Osteoblast (primary cell): ENCODE results near the gene CMTM1. TPM values are rescaled to one million over a fixed set of nuclear protein-coding genes. Genes with fewer than 3 reads are reported as not detected.

Experiments
- DNase-seq: peaks from one replicate; pipeline ENCODE4 v3.0.0; 2011; ENCODE audit warnings: low spot score, mixed read lengths; ENCODE audit not compliant: insufficient read length; ENCODE audit errors: missing footprints
- H2AFZ ChIP-seq: 2 replicates; pipeline ENCODE4 v1.6.0; 2011; ENCODE audit warnings: mild to moderate bottlenecking, low read length
- H3K27ac ChIP-seq: 2 replicates; pipeline ENCODE4 v1.5.1; 2011; ENCODE audit warnings: mild to moderate bottlenecking, low read depth, low read length, moderate library complexity
- H3K27me3 ChIP-seq: 2 replicates; pipeline ENCODE4 v1.6.0; 2012; ENCODE audit warnings: mild to moderate bottlenecking, control low read depth, inconsistent platforms, low read length, moderate library complexity; ENCODE audit not compliant: insufficient read depth
- H3K36me3 ChIP-seq: 2 replicates; pipeline ENCODE4 v1.5.1; 2011; ENCODE audit warnings: mild to moderate bottlenecking, low read length, control low read depth, moderate library complexity; ENCODE audit not compliant: insufficient read depth
- H3K4me1 ChIP-seq: 2 replicates; pipeline ENCODE4 v1.5.1; 2011; ENCODE audit warnings: mild to moderate bottlenecking, low read length, control low read depth, moderate library complexity; ENCODE audit not compliant: insufficient read depth
- H3K4me2 ChIP-seq: 2 replicates; pipeline ENCODE4 v1.6.0; 2011; ENCODE audit warnings: mild to moderate bottlenecking, low read length; ENCODE audit not compliant: insufficient read depth
- H3K4me3 ChIP-seq: fragments of 200-600 bp; sonication (generic); 3 replicates; pipeline ENCODE4 v1.5.1; 2012; ENCODE audit warnings: mild to moderate bottlenecking, low read length, inconsistent platforms; ENCODE audit not compliant: insufficient read depth
- H3K79me2 ChIP-seq: 2 replicates; pipeline ENCODE4 v1.6.0; 2012; ENCODE audit warnings: mild to moderate bottlenecking, low read length, control low read depth, inconsistent platforms; ENCODE audit not compliant: insufficient read depth
- H3K9me3 ChIP-seq: 2 replicates; pipeline ENCODE4 v1.5.1; 2011; ENCODE audit warnings: low read depth, low read length, control low read depth
- H4K20me1 ChIP-seq: 2 replicates; pipeline ENCODE4 v1.6.0; 2012; ENCODE audit warnings: mild to moderate bottlenecking, low read length, control low read depth; ENCODE audit not compliant: insufficient read depth
- total RNA-seq: library from RNA; depleted of rRNA; stranded (reverse); fragments of >200 nt; gene quantifications from 2 replicates; pipeline ENCODE4 v1.2.3, GENCODE V29; 2012
- TF ChIP-seq, protein P1 (sequence below): IDR thresholded peaks from 2 replicates; pipeline ENCODE4 v1.5.1; 2011; ENCODE audit warnings: mild to moderate bottlenecking, low read depth, low read length, moderate library complexity; ENCODE audit errors: extremely low read depth

Gene CMTM1
- total RNA-seq, 1 donor = 4.0 TPM

- TF ChIP-seq, protein P1, sequence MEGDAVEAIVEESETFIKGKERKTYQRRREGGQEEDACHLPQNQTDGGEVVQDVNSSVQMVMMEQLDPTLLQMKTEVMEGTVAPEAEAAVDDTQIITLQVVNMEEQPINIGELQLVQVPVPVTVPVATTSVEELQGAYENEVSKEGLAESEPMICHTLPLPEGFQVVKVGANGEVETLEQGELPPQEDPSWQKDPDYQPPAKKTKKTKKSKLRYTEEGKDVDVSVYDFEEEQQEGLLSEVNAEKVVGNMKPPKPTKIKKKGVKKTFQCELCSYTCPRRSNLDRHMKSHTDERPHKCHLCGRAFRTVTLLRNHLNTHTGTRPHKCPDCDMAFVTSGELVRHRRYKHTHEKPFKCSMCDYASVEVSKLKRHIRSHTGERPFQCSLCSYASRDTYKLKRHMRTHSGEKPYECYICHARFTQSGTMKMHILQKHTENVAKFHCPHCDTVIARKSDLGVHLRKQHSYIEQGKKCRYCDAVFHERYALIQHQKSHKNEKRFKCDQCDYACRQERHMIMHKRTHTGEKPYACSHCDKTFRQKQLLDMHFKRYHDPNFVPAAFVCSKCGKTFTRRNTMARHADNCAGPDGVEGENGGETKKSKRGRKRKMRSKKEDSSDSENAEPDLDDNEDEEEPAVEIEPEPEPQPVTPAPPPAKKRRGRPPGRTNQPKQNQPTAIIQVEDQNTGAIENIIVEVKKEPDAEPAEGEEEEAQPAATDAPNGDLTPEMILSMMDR = no peak
- Histone ChIP-seq H3K4me3 (no peak overlapping the region), H3K9me3 (no peaks in the 10 kb centered on the region), H3K4me1 (peaks cover 22% of the 10 kb centered on the region), H4K20me1 (peaks cover 2% of the 10 kb centered on the region), H3K27me3 (no peaks in the 10 kb centered on the region), H3K79me2 (peaks cover 2% of the 10 kb centered on the region), H3K27ac (peak overlapping the region; percentile 40), H2AFZ (no peak overlapping the region), H3K4me2 (peak overlapping the region; percentile 44), H3K36me3 (peaks cover 12% of the 10 kb centered on the region)
- peak; percentile 89 for DNase-seq
Measured at GRCh38 chr16:66521951-66522771, 44.1 kb upstream of the CMTM1 start.

GRCh38 chr16:66522816-66523590 lies 43.2 kb upstream of the CMTM1 start:
- no peak overlapping the region for H3K4me3 ChIP-seq
- no peaks in the 10 kb centered on the region for H3K9me3 ChIP-seq
- peaks cover 13% of the 10 kb centered on the region for H3K36me3 ChIP-seq
- H3K4me2 ChIP-seq = no peak overlapping the region
- H4K20me1 ChIP-seq = peaks cover 2% of the 10 kb centered on the region
- no peak overlapping the region for H3K27ac ChIP-seq
- peaks cover 2% of the 10 kb centered on the region for H3K79me2 ChIP-seq
- TF ChIP-seq, protein P1 = no peak
- H3K27me3 ChIP-seq = no peaks in the 10 kb centered on the region
- H3K4me1 ChIP-seq = peaks cover 15% of the 10 kb centered on the region
- no peak overlapping the region for H2AFZ ChIP-seq
- DNase-seq = no peak

DNA sequence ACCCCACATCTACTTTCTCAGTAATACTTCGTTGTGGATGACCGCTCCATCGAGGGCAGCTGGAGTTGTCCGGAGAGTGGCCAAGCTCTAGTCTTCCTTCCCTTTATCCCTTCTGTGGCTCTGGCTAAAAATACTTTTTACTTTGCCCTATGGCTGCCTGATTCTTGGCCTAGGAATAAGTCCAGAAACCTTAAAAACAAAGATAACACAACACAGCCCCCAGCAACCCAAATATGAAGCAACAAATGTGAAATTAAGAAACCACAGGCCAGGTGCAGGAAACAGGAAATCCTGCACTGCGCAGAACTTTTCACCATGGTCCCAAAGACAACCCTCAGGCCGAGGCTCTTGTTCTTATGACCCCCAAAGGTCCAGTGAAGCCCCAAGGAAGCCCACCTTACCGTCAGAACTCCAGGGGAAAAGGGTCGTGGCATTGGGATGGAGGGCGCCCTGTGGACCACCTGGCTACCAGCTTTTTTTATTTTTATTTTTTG lies 42.3 kb upstream of the CMTM1 start:
- TF ChIP-seq, protein P1 = no peak
- H3K9me3 ChIP-seq = no peaks in the 10 kb centered on the region
- no peak overlapping the region for H3K4me2 ChIP-seq
- H3K27me3 ChIP-seq = no peaks in the 10 kb centered on the region
- no peak overlapping the region for H3K27ac ChIP-seq
- H4K20me1 ChIP-seq = peaks cover 2% of the 10 kb centered on the region
- H2AFZ ChIP-seq = no peak overlapping the region
- H3K79me2 ChIP-seq = peaks cover 2% of the 10 kb centered on the region
- H3K4me3 ChIP-seq = no peak overlapping the region
- peaks cover 22% of the 10 kb centered on the region for H3K36me3 ChIP-seq
- no peak for DNase-seq
- H3K4me1 ChIP-seq = peaks cover 15% of the 10 kb centered on the region
